Measurements from ENCODE around the gene TSKS. TPM values are rescaled to one million over a fixed set of nuclear protein-coding genes. Genes with fewer than 3 reads are reported as not detected.
A peak's percentile ranks its signal among the peaks of the same experiment; 100 is the strongest.

The TSKS gene
- total and polyA plus RNA-seq, 7 donors = 0.18 to 0.27 (median 0.21) TPM; not detected in 3

DNA sequence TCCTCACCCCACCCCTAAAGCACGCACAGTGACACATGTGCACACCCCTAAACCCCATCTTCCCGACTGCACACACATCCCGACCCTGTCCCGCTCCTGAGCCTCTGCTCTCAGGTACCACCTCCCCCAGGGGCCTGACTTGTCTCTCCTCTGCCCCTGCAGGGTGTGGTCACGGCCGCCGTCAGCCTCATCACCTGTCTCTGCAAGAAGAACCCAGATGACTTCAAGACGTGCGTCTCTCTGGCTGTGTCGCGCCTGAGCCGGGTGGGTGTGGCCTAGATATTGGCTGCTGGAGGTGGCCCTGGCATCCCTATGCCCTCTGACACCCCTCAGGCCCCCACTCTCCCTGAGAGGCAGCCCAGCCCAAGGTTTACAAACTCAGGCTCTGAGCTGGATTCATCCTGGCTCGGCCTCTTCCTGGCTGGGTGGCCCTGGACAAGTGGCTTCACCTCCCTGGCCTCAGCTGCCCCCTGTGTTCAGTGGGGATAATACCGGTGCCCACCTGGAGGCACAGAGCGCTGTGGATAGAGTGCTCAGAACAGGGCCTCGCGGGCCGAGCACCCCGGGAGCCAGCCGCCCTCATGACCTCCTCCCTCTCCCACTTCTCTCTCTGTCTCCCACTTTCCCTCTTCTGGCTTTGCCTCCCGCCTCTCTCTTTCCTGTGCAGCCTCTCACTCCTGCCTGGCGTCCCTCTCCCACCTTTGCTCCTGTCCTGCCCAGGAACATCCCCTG is 29.9 kb upstream of the TSKS start:
- Histone ChIP-seq H3K9me3 (no peaks in the 10 kb centered on the region), H3K27ac (no peak overlapping the region), H3K4me1 (no peaks in the 10 kb centered on the region), H3K4me3 (no peak overlapping the region), H3K27me3 (ENCODE audit: insufficient read depth in 3 of 3, low read length in 2 of 3) (no peaks in the 10 kb centered on the region), H3K36me3 (ENCODE audit: insufficient read depth in 1 of 2, low read depth in 1 of 2) (peaks cover 3 to 83% of the 10 kb centered on the region in 2 donors)
- ATAC-seq = peak in 2 of 4 donors; percentile 5 to 8
- no peak for DNase-seq
- 92 to 95% (median 92%) methylated on average over 21 to 22 of the region's 22 CpGs for WGBS, 3 donors
- TF ChIP-seq CTCF (IDR thresholded peaks at IDR 0.05) = no peak
- intact Hi-C loops (cut with DNase I) = no loop called here

GRCh38 chr19:49791776-49792445 is 28.8 kb upstream of the TSKS start:
- Histone ChIP-seq H3K4me3 (no peak overlapping the region), H3K36me3 (ENCODE audit: insufficient read depth in 1 of 2, low read depth in 1 of 2) (peaks cover 3 to 82% of the 10 kb centered on the region in 2 donors), H3K4me1 (no peaks in the 10 kb centered on the region), H3K27ac (no peak overlapping the region), H3K27me3 (ENCODE audit: insufficient read depth in 3 of 3, low read length in 2 of 3) (no peaks in the 10 kb centered on the region), H3K9me3 (no peaks in the 10 kb centered on the region)
- no peak for DNase-seq
- ATAC-seq = no peak
- 95 to 96% (median 96%) methylated on average over 12 to 26 of the region's 26 CpGs for WGBS, 3 donors
- TF ChIP-seq CTCF (IDR thresholded peaks at IDR 0.05) = no peak
- intact Hi-C loops (cut with DNase I) = no loop called here

- 56 to 68% (median 61%) methylated on average over 9 of the region's 9 CpGs for WGBS, 3 donors
- H3K36me3 ChIP-seq (ENCODE audit: insufficient read depth in 1 of 2, low read depth in 1 of 2) = peaks cover 3 to 73% of the 10 kb centered on the region in 2 donors
Observed at GRCh38 chr19:49790866-49791265, 27.8 kb upstream of the TSKS start.

GRCh38 chr19:49788857-49789256 is 25.8 kb upstream of the TSKS start:
- no peaks in the 10 kb centered on the region for H3K4me1 ChIP-seq
- 81 to 85% (median 81%) methylated on average over 10 of the region's 10 CpGs for WGBS, 3 donors
- no peak for ATAC-seq

More at GRCh38 chr19:49790866-49791265, 27.8 kb upstream of the TSKS start:
- no peak for TF ChIP-seq CTCF (IDR thresholded peaks at IDR 0.05)
- ATAC-seq = no peak
- intact Hi-C loops (cut with DNase I) = no loop called here
- no peak overlapping the region for H3K4me3 ChIP-seq
- no peaks in the 10 kb centered on the region for H3K27me3 ChIP-seq (ENCODE audit: insufficient read depth in 3 of 3, low read length in 2 of 3)
- peak; percentile 41 to 59 for DNase-seq
- H3K4me1 ChIP-seq = no peaks in the 10 kb centered on the region
- no peaks in the 10 kb centered on the region for H3K9me3 ChIP-seq
- no peak overlapping the region for H3K27ac ChIP-seq

More at GRCh38 chr19:49788857-49789256, 25.8 kb upstream of the TSKS start:
- Histone ChIP-seq H3K4me3 (no peak overlapping the region), H3K27me3 (ENCODE audit: insufficient read depth in 3 of 3, low read length in 2 of 3) (no peaks in the 10 kb centered on the region), H3K36me3 (ENCODE audit: insufficient read depth in 1 of 2, low read depth in 1 of 2) (peaks cover 3 to 69% of the 10 kb centered on the region in 2 donors), H3K27ac (no peak overlapping the region), H3K9me3 (no peaks in the 10 kb centered on the region)
- DNase-seq = no peak
- no peak for TF ChIP-seq CTCF (IDR thresholded peaks at IDR 0.05)
- intact Hi-C loops (cut with DNase I) = no loop called here

All from psoas muscle (tissue), 8 donors.